ENCODE measurements around the gene LRCH1. TPM values are rescaled to one million over a fixed set of nuclear protein-coding genes. Genes with fewer than 3 reads are reported as not detected.

LRCH1 gene
- total RNA-seq, 2 experiments from 2014 or later = 16.7 to 27.8 TPM

DNA sequence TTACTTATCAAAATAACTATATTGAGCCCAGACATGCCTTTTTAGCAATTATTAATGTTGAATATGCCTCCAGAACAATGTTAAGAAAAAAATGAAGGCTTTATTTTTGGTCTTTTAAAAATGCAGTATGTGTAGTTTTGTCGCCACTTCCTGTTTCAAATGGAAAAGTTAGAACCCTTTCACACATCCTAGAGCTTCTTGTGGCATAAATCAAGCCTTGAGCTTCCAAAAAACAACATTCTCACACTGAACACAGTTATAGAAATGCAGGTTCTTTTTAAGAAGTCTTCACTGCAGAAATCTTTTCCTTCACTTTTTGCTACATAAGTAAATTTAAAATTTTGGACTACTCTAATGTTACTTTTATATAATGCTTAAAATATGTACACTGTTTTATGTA, 135.3 kb downstream of the LRCH1 start:
- Histone ChIP-seq H3K4me1 (ENCODE audit: insufficient read depth, low read length, poor library complexity, severe bottlenecking) (peaks cover 5% of the 10 kb centered on the region), H3K9me3 (ENCODE audit: low read length) (no peaks in the 10 kb centered on the region), H3K27ac (ENCODE audit: low read depth, low read length, poor library complexity, severe bottlenecking) (no peak overlapping the region), H3K4me3 (ENCODE audit: low read depth, low read length, poor library complexity, severe bottlenecking) (no peak overlapping the region), H3K9me2 (ENCODE audit: insufficient read depth, low read length) (no peaks in the 10 kb centered on the region), H2AFZ (ENCODE audit: low read length) (no peak overlapping the region), H4K20me1 (ENCODE audit: insufficient read depth, low read length) (no peaks in the 10 kb centered on the region), H3K36me3 (ENCODE audit: insufficient read depth, low read length) (peaks cover 72% of the 10 kb centered on the region), H3K4me2 (ENCODE audit: low read length) (no peak overlapping the region), H3K79me2 (ENCODE audit: insufficient read depth, low read depth, low read length) (no peaks in the 10 kb centered on the region)
- no peak for DNase-seq (ENCODE audit: low spot score)
- ChIA-PET POLR2A (interaction anchor here (0.6 to 1.4 kb wide), 2 partner anchors 116 to 136 kb away, joined by 3 to 4 read pairs; no protein-coding TSS in a partner anchor), CTCF (ENCODE audit: unreplicated experiment) (no interaction called here)
- TF ChIP-seq, protein P1, sequence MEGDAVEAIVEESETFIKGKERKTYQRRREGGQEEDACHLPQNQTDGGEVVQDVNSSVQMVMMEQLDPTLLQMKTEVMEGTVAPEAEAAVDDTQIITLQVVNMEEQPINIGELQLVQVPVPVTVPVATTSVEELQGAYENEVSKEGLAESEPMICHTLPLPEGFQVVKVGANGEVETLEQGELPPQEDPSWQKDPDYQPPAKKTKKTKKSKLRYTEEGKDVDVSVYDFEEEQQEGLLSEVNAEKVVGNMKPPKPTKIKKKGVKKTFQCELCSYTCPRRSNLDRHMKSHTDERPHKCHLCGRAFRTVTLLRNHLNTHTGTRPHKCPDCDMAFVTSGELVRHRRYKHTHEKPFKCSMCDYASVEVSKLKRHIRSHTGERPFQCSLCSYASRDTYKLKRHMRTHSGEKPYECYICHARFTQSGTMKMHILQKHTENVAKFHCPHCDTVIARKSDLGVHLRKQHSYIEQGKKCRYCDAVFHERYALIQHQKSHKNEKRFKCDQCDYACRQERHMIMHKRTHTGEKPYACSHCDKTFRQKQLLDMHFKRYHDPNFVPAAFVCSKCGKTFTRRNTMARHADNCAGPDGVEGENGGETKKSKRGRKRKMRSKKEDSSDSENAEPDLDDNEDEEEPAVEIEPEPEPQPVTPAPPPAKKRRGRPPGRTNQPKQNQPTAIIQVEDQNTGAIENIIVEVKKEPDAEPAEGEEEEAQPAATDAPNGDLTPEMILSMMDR (conservative IDR thresholded peaks at IDR 0.05; ENCODE audit: low read length) = no peak
- TF ChIP-seq EZH2phosphoT487 (IDR thresholded peaks at IDR 0.05; ENCODE audit: borderline replicate concordance, low read depth, low read length) = no peak
- no TSS peak for BruUV-seq (replicated peaks)
- intact Hi-C loops (cut with micrococcal nuclease; ENCODE audit: unreplicated experiment) = no loop called here

DNA sequence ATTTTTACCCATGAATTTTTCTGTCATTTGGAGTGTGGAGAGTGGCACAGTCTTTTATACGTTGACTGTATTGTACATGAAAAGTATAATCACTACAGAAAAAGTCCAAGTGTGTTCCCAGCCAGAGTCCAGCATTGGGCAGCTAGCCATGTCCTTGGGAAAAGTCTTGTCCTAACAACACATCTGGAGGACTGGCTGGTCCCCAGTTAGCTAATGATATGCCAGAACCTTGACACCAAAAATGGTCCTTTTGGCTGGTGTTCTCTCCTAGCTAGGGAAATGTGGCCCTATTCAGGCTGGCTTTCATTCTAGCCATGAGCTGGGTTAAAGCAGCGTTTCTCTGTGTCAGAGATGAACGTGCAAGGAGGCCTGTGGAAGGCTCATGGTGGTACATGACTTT, 145.0 kb downstream of the LRCH1 start:
- no TSS peak for BruUV-seq (replicated peaks)

DNA sequence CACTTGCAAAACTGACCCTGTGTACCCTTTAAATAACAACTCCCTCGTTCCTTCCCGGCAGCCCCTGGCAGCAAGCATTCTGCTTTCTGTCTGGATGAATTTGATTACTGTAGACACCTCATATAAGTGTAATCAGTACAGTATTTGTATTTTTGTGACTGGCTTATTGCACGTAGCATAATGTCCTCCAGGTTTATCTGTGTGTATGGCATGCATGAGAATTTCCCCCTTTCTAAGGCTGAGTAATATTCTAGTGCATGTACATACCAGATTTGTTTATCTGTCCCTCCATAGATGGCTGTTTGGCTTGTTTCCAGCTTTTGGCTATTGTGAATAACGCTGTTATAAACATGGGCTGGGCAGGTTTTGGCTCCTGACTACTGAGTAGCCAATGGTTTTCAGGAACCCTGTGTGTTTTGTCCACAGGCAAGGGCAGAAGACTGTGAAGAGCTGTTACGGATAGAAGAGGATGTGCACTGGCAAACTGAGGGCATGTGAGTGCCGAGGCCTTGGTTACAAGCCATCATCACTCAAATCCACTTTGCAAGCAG, 146.0 kb downstream of the LRCH1 start:
- ChIA-PET CTCF (ENCODE audit: unreplicated experiment) (no interaction called here), POLR2A (interaction anchor here (0.7 kb wide), 1 partner anchor 69 kb away, joined by 3 read pairs; no protein-coding TSS in a partner anchor)
- Histone ChIP-seq H3K27ac (ENCODE audit: low read depth, low read length, poor library complexity, severe bottlenecking) (no peak overlapping the region), H3K4me3 (ENCODE audit: low read depth, low read length, poor library complexity, severe bottlenecking) (no peak overlapping the region), H3K9me3 (ENCODE audit: low read length) (no peaks in the 10 kb centered on the region), H3K36me3 (ENCODE audit: insufficient read depth, low read length) (peaks cover 90% of the 10 kb centered on the region), H3K9me2 (ENCODE audit: insufficient read depth, low read length) (no peaks in the 10 kb centered on the region), H3K79me2 (ENCODE audit: insufficient read depth, low read depth, low read length) (no peaks in the 10 kb centered on the region), H4K20me1 (ENCODE audit: insufficient read depth, low read length) (no peaks in the 10 kb centered on the region), H3K4me1 (ENCODE audit: insufficient read depth, low read length, poor library complexity, severe bottlenecking) (no peaks in the 10 kb centered on the region), H3K4me2 (ENCODE audit: low read length) (no peak overlapping the region), H2AFZ (ENCODE audit: low read length) (no peak overlapping the region)
- intact Hi-C loops (cut with micrococcal nuclease; ENCODE audit: unreplicated experiment) = no loop called here
- TF ChIP-seq EZH2phosphoT487 (IDR thresholded peaks at IDR 0.05; ENCODE audit: borderline replicate concordance, low read depth, low read length) = no peak
- TF ChIP-seq, protein P1 (conservative IDR thresholded peaks at IDR 0.05; ENCODE audit: low read length) = no peak
- DNase-seq (ENCODE audit: low spot score) = no peak
- no TSS peak for BruUV-seq (replicated peaks)

More for the DNA sequence above, 145.0 kb downstream of the LRCH1 start:
- no peaks in the 10 kb centered on the region for H3K9me3 ChIP-seq (ENCODE audit: low read length)
- H2AFZ ChIP-seq (ENCODE audit: low read length) = no peak overlapping the region
- intact Hi-C loops (cut with micrococcal nuclease; ENCODE audit: unreplicated experiment) = no loop called here
- H4K20me1 ChIP-seq (ENCODE audit: insufficient read depth, low read length) = no peaks in the 10 kb centered on the region
- CTCF ChIA-PET (ENCODE audit: unreplicated experiment) = no interaction called here
- H3K4me3 ChIP-seq (ENCODE audit: low read depth, low read length, poor library complexity, severe bottlenecking) = no peak overlapping the region
- TF ChIP-seq EZH2phosphoT487 (IDR thresholded peaks at IDR 0.05; ENCODE audit: borderline replicate concordance, low read depth, low read length) = no peak
- TF ChIP-seq, protein P1 (conservative IDR thresholded peaks at IDR 0.05; ENCODE audit: low read length) = no peak
- DNase-seq (ENCODE audit: low spot score) = no peak
- H3K4me2 ChIP-seq (ENCODE audit: low read length) = no peak overlapping the region
- H3K4me1 ChIP-seq (ENCODE audit: insufficient read depth, low read length, poor library complexity, severe bottlenecking) = no peaks in the 10 kb centered on the region
- POLR2A ChIA-PET = interaction anchor here (1.1 kb wide), 1 partner anchor 8 kb away, joined by 4 read pairs; no protein-coding TSS in a partner anchor
- peaks cover 94% of the 10 kb centered on the region for H3K36me3 ChIP-seq (ENCODE audit: insufficient read depth, low read length)
- no peaks in the 10 kb centered on the region for H3K79me2 ChIP-seq (ENCODE audit: insufficient read depth, low read depth, low read length)
- H3K27ac ChIP-seq (ENCODE audit: low read depth, low read length, poor library complexity, severe bottlenecking) = no peak overlapping the region
- H3K9me2 ChIP-seq (ENCODE audit: insufficient read depth, low read length) = no peaks in the 10 kb centered on the region
